NCI-H128 (cell line): ENCODE data around the gene VSNL1.

ENCODE experiments used
- DNase-seq: peaks from one replicate; lab custom pipeline; 2025; ENCODE audit not compliant: unreplicated experiment; lab: John Stamatoyannopoulos, UW

VSNL1 gene

DNA sequence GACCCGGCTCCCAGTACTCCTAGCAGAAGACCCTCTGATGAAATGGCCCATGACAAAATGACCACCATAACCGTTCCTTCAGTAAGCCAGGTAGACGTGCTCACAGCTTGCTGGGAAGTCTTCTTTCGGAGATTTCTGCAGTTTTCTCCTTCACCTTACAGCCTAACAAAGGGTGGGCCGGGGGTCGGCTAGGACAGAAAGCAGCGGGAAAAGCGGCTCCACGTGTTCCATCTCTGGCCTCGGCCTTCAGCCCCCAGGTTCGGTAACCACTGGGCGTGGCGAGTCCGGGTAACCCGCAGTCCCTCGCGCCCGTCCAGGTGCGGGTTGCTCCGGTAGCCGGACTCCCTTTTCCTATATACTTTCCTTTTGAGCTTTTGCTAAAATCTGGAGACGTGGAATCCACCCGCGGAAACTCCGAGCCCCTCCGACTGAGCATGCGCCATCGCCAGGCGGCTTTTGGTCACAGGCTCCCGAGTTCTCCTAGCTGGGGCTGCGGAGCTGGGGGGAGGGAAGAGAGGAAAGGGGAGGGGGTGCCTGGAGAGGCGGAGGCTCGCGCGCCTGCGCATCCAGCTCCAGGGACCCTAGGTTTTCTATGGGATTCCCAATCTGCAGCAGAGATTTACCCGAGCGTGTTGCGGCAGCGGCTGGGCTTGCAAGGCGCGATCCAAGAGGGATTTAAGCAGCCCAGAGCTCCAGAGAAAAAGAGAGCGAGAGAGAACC lies at the start of gene VSNL1:
VSNL1 (plus strand) TSS at position 604 of the 720 bp plus-strand sequence. CDS start 51,379 bp downstream, outside the sequence.
- DNase-seq = peak; percentile 65

DNA sequence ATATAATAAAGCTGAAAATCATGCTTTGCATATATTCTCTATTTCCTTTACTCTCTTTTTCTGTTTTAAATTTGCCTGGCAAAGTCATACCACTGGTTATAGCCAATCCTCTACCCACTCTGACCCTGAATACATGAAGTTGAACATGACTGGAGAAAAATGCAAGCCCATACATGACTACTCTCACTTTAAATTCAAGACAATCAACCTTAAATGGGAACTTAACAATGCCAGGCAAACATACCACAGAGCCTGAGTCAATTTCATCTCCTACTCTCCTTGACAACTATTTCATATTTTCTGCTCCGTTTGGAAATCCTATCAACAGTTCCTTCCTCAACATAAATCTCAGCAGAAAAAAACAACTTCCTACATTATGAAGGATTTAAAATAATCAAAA lies 44.9 kb upstream of the VSNL1 start:
- DNase-seq = no peak

DNA sequence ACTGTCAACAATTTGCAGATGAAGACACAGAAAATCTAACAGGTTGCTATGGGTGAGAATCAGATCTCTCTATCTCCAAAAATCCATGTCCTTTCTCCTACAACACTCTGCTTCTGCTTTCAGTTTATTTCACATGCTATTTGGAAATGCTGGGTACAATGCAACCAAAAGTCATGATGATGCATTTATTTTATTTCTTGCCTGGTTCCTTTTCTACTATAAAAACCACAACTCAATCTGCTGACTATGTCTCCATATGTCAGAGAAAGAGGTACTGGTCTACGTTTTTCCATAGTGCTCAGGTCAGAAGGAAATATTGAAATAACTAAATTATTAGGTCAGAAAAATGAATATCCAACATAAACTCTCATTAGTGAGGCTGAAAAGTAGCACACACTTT lies 42.8 kb upstream of the VSNL1 start:
- no peak for DNase-seq

DNA sequence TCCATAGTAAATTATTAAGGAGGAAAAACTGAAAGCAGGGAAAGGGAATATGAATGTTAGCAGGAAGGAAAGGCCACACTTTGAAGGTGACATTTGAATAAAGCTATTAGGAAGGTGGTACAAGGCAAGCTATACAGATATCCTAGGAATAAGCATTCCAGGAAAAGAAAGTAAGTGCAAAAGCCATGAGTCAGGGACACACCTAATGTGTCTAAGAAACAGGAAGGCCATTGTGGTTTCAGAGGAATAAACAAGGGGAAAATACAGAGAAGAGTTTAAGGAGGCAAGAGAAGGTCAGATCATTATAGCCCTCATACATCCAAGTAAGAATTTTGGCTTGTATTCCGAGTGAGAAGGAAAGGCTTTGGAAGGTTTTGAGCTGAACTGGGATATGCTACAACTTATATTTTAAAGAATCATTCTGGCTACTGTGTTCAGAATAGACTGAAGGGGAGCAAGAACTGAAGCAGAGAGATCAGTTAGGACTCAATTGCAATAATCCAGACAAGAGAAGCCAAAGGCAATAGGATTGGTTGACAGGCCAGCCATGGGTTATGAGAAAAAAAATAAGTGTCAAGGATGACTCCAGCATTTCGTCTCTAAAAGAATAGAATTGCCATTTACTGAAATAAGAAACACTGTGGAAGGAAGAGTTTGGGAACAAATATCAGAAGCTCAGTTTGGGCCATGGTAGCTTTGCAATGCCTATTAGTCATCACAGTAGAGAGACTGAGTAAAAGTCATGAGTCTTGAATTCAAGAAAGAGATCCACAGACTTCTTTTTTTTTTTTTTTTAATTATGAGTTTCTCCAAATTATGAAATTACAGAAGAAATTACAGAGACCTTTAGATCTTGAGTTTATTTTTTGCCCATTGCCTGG lies 33.5 kb upstream of the VSNL1 start:
- no peak for DNase-seq

DNA sequence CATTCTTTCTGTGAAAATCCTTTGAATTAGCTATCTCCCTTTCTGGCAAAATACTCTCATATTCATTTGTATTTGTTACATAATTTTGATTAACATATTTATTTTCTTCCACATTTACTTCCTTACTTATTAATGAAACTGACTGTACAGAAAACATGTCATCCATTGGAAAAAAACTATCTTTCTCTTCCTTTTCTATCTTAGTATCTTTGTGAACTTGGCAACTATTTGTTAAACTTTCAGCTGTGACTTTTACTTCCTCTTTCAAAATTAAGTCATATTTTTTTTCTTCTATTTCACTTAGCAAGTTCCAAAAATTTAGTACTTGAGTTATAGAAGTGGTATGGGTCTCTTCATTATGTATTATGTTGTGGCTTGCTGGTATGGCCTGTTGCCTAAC lies 24.8 kb upstream of the VSNL1 start:
- DNase-seq = no peak

DNA sequence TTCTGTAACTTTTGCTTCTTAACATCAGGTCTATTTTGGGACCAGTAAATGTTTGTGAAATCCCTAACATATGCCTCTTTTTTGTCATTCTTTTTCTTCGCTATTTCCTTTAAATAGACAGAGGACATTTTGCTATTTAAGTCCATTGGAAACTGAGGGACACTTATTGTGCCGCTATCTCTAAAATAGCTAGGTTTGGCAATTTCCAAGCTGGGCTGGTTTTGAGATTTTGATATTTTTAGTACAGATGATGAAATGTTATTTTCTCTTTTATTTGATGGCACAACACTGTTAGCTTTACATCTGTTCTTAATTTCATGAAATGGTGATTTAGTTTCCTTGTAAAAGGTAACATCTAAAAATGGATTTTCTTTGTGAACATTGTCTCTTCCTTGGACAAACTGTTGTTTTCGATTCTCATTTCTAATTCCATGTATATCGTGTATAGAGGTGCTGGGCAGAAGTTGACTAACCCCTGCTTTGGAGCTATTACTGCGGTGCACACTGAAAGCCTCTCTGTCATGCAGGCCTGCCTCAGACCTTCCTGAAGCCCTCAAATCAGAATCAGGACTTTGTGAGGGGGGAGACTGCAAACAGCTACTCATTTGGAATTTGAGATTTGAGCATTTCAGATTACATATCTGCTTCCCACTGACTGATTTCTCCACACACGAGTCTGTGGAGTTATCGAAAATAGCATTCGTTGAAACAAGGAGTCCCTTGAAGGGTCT lies 22.9 kb upstream of the VSNL1 start:
- DNase-seq = no peak

DNA sequence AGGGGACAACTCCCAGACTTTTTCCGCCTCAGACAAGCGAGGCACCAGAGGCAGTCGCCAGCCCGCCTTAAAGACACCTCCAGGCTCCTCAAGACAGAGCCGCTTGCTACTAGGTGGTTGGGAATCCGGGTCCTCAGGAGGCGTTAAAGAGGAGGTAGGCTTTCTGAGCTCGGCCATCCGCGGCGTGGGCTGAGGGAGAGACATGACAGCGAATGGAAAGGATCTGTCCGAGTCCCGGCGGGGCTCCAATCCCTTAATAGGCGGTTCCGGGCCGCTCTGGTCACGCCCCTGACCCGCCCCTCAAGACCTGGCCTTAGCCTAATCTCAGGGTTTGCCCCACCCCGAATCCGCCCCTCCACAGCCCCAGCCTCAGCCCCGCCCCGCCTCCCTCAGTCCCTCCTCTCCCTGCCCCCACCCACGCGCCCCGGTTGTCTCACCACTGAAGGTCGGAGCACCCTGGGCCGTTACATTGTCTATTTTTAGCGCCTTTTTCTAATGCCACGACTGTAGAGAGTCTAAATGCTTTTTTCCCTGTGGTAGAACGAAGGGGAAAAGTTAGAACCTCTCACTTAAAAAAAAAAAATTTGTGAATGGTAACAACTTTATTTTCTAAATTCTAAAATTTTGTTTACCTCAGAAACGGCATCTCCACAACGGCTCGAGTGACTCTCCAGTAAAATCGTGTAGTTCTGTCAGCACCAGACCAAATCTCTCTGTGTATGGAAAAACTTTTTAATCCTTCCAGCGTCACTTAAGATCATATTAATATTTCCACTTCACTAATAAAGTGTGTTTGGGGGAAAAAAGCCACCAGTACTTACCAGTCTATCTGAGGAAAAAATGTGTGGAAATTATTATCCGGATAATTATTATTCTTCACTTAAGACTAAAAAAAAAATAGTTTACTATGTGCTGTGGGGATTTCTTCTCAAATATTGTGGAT lies 22.0 kb upstream of the VSNL1 start, which contains the start of gene RAD51AP2:
RAD51AP2 (minus strand) TSS at position 229 of the 943 bp plus-strand sequence; CDS start at position 204, 25 bp downstream.
- no peak for DNase-seq

DNA sequence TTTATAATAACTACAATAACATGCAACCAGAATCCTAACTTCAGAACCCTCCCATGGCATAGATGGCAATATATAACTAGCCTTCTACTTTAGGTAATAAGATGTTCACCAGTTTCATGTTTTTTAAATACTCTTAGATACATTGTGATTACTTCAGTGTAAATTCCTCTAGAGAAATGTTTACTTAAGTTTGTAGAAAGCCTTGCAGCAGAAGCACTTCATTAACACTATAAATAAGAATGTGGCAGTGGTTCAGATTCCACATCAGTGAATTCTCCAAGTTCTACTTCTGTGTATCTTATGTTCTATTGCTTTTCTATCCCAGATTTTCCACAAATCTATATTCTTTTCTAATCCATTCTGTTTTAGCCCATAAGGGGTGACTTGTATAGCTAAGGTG lies 21.0 kb upstream of the VSNL1 start:
- no peak for DNase-seq

DNA sequence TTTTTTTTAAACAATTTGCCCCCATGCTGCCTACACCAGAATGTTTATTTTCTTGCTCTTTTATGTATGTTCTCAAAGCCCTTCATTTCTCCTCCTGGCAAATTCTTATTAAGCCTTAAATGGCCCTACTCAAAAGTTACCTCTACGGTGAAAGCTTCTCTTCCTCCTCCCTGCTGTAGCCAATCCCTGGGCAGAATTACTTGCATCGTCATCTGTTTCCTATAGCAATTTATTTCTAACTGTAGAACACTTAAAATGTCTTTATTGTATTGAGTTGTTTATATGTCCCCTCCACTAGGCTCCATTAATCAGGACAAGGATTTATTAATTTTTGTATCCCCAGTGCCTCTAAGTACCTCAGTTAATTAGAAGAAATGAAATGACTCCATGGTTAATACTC lies 19.7 kb upstream of the VSNL1 start:
- no peak for DNase-seq

DNA sequence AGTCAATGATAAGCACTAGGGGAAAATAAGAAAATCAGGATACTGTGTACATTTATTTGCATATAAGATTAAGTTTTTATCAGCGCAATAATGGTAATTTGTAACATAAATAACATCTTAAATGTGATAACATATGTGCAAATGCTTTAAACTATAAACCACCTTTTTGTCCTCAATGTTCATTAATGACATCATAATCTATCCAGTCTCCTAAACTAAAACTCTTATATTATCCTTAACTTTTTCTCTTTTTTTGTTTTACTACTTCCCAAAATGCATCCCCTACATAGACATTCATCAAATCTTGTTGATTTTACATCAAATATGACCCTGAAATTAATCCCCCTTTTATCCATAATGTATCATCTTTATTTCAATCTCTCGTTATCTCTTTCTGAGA lies 18.9 kb upstream of the VSNL1 start:
- DNase-seq = no peak

DNA sequence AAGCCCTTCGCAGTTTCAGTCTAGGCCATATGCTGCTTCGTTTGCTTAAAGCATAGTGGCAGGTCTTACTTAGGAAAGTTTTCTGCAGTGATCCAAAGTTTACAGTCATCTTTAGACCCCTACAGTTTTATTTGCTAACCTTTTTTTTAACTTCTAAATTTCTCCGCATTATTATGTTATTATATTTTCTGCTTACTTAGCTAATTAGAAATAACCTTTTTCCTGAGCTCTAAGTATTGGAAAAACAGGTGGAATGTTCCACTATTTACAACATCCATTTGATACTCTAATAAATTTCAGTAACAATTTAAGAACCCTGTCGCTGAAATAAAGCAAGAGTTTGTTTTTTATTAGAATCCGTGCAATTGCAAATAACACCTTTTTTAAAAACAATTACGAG lies 18.2 kb upstream of the VSNL1 start:
- no peak for DNase-seq

DNA sequence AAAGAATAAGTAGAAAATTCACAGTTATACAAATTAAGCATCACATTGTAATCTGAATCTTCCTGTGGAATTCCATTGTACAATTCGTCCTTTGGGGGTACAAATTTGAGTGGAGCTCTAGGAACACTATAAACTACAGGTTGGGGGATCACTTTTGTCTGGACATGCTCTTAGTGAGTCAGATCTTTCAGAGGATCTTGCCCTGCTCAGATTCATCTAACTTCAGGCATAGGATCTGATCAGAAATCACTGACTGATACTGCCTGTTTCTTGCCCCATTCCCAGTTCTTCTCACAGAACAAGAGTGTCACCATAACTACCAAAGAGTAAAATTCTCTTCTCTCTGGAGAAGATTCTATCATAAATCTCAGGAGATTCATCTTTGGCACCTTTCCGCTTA lies 10.7 kb upstream of the VSNL1 start:
- DNase-seq = no peak

DNA sequence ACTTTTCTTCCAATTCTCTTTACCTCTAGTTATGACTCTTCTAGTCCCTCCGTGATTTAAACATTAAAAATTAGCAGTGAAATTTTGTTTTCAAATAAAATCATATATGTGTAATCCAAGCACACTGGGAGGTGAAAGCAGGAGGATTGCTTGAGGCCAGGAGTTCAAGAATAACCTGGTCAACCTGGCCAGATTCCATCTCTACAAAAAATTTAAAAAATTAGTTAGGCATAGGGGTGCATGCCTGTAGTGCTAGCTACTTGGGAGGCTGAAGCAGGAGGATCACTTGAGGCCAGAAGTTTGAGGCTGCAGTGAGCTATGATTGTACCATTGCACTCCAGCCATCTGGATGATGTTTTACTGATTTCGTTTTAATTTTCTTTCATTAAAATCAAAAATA lies 7.0 kb upstream of the VSNL1 start:
- DNase-seq = no peak

DNA sequence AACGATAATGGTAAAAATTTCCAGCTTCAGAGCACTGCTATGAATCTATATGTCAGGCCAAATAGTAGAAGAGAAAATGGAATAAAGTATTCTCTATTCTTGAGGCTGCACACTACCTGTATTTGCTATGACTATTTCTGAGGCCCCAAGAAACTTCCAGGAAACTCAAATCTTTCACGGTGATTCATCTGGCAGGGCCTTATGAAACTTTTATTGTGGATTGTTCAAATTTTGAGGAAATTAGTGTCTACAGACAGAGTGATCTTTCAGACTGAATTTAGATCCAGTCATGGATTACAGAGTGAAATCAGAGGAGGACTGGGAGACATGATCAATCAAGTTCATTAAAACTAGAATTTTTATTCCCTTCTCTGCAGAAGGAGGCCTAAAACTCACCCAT lies 4.1 kb upstream of the VSNL1 start:
- DNase-seq = no peak

DNA sequence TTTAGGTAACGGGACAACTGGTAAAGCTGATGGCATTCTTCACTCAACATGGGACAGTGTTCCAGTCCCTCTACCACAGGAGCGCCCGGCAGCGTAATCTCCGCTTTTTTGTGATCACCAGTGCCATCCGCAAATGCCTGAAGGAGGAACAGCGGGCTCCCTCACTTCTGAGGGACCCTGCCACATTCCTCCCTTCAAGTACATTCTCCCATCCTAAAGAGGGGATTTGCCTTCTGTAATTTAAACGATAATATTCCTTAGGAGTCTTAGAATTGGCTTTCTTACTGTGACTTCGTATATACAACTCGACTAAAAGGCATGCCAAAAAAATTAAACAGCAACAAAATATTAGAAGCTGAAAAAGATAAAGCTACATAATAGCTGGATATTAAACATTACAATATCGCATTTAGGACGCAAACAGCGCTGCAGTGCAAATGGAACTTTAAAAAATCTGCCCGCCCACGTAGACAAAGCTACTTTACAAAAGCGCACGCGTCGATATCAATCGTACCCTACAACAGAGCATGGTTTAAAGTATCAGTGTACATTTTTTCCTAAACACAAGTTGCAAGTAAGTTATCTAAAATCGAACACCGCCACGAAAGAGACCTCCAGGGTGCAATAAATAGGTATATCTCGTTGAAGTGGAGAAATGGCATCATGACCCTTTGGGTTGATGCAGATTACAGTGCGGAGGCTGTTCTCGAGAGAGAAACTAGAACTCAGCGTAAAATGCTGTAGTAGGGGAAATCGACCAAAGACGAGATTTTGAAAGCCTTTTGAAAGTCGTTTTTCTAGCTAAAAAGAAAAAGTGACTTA lies 2.3 kb upstream of the VSNL1 start:
- no peak for DNase-seq

DNA sequence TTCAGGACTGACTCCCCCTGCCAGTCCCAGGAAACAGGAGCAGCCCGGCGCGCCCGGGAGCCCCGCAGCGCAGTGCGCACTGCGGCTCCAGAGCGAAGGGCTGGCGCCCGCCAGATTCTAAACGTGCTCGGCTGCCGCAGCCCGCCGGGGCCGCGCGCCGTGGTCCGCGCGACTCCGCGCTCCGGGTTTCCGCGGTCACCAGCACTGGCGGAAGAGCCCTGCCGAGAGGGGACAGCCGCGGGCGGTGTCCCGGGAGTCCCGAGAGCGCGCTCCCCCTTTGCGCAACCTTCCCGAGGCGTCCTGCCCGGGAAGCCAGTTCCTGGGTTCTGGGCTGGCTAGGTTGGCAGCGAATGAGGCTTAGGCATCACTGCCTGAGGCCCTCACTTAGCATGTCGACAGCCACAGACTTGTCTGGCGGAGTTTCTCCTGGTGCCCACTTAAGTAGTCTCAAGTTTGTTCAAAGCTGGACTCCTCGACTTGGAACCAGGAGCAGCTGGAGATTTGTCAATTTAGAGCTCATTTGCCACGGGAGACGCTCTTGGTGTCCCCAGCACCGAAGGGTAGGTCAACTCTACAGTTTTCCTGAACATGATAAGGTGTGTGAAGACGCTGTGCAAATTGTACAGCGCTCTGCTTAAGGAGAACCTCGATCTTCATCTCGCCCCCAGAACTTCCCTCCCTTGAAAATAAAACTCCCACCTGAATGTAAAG lies 1.5 kb upstream of the VSNL1 start:
- no peak for DNase-seq

DNA sequence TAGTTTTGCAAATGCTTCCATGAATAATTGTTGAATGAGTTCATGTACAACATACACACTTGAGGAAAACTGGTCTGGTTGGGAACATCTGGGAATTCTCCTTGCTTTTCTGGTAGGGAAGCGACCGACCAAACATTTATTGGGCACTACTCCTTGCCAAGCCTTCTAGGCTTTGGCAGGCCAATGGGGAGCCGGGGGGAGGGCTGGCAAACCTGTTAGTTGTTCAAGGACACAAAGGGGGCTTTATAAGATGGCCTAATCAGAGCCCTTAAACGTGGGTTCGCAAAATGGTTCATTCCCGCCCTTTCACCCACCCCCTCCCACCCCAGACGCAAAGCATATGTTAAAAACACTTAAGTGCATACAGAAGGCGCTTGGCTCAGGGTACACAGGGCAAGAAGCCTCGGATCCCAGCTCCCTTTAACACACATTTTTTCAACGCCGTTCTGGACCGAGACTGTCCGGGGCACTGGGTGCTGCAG lies 844 bp upstream of the VSNL1 start:
- DNase-seq = no peak

DNA sequence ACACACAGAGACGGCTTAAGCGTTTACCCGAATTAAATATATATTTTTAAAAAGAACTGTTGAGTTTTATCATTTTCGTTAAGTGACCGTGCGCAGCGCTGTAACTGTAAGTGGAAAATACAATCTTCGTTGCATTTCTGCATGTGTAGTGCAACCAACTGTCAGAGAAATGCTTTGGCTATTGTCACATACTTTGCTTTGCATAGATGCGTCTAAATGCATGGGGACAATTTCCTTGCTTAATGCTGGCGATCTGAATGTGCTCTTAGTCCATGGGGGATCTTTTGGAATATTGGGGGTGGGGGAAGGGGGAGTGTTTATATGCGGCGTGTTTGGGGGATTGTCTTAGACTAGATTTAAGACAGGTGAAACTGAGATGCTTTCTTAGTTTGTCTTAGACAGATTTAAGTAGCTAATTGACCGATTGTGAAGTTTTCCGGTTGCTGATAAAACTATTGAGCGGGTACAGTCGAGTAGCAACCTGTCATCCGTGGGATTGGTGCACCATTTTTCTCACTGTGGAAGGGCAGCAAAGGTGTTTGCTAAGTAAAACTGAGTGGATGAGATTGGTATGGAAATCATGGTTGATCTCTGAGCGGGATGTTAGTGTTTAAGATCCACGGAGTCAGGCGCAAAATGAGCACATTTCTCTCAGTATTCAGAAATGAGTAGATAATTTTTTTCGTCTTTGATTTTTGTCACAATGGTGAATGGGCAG lies 476 bp downstream of the VSNL1 start:
- no peak for DNase-seq
